Esophagus (tissue), 2 donors: Measurements from ENCODE around the gene TMTC2. TPM values are rescaled to one million over a fixed set of nuclear protein-coding genes. Genes with fewer than 3 reads are reported as not detected.

Experiments used
- H3K27ac ChIP-seq, 2 donors: one replicate each; pipeline ENCODE4 v1.5.1; 2013; ENCODE audit warnings: low read depth in 2 of 2, mild to moderate bottlenecking in 2 of 2, inconsistent platforms in 1 of 2, low read length in 1 of 2, moderate library complexity in 1 of 2
- H3K27me3 ChIP-seq, 2 donors: one replicate each; pipeline ENCODE4 v1.6.1; 2013; ENCODE audit warnings: low read length in 2 of 2, control low read depth in 1 of 2, mild to moderate bottlenecking in 1 of 2; ENCODE audit not compliant: insufficient read depth in 2 of 2, control insufficient read depth in 1 of 2
- H3K36me3 ChIP-seq, 2 donors: one replicate each; pipeline ENCODE4 v1.6.1; 2013; ENCODE audit warnings: low read length in 1 of 2; ENCODE audit not compliant: control insufficient read depth in 2 of 2, insufficient read depth in 2 of 2
- H3K4me1 ChIP-seq, 2 donors: one replicate each; pipeline ENCODE4 v1.6.1; 2013; ENCODE audit warnings: low read length in 1 of 2; ENCODE audit not compliant: control insufficient read depth in 2 of 2, insufficient read depth in 2 of 2
- H3K4me3 ChIP-seq, 2 donors: one replicate each; pipeline ENCODE4 v1.5.1; 2013; ENCODE audit warnings: low read length in 2 of 2, mild to moderate bottlenecking in 2 of 2, low read depth in 1 of 2, moderate library complexity in 1 of 2
- H3K9me3 ChIP-seq, 2 donors: one replicate each; pipeline ENCODE4 v1.6.1; 2013; ENCODE audit warnings: mild to moderate bottlenecking in 2 of 2, low read depth in 1 of 2, low read length in 1 of 2, moderate library complexity in 1 of 2; ENCODE audit not compliant: control insufficient read depth in 2 of 2, insufficient read depth in 1 of 2
- WGBS, 2 donors: extraction: QIAGEN DNeasy Blood & Tissue Kit; methylation state at CpG; one replicate each; pipeline ENCODE4 v1.1.7; 2013; 5-methylcytosine and 5-hydroxymethylcytosine counted together
- polyA plus RNA-seq, 2 donors: library from polyadenylated mRNA; stranded (reverse); fragments of 200-250 nt; gene quantifications; one replicate each; pipeline ENCODE4 v1.2.3, GENCODE V29; 2013
- donor health status: healthy with polysubstance abuse.
- donor health status: Bipolar disorder and iron deficiency.

TMTC2 gene
- polyA plus RNA-seq, 2 donors, result 7.4 to 10.5 TPM

- Histone ChIP-seq H3K4me3 (no peak overlapping the region), H3K36me3 (no peaks in the 10 kb centered on the region), H3K9me3 (no peaks in the 10 kb centered on the region), H3K27ac (no peak overlapping the region), H3K27me3 (no peaks in the 10 kb centered on the region), H3K4me1 (no peaks in the 10 kb centered on the region)
- 94 to 95% methylated on average over 6 of the region's 6 CpGs for WGBS, 2 donors
Observed at GRCh38 chr12:83074358-83074894, 387.7 kb downstream of the TMTC2 start.

DNA sequence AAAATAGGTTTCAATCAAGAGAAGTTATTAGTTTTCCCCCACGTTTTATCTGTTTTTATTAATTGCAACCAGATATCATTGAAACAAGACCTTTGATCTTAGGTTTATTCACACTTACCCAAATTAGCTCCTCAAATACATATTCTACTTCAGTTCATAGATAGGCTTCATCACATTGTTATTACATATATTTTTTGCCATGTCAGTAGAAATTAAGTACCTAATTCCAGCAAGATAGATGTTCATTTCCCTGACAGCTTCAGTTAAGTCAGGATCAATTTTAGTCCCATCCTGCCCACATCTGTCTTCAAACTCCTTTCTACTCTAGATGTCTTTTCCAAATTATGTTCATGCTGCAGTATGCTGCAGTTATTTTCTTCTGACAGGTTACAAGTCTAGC is 388.8 kb downstream of the TMTC2 start:
- Histone ChIP-seq H3K27me3 (no peaks in the 10 kb centered on the region), H3K4me1 (no peaks in the 10 kb centered on the region)
- WGBS, 2 donors, result 69 to 84% methylated on average over 1 of the region's 1 CpG

GRCh38 chr12:83077041-83077440 is 390.3 kb downstream of the TMTC2 start:
- no peak overlapping the region for H3K27ac ChIP-seq
- no peaks in the 10 kb centered on the region for H3K4me1 ChIP-seq
- no peak overlapping the region for H3K4me3 ChIP-seq
- no peaks in the 10 kb centered on the region for H3K36me3 ChIP-seq
- 87 to 88% methylated on average over 6 of the region's 6 CpGs for WGBS, 2 donors
- no peaks in the 10 kb centered on the region for H3K27me3 ChIP-seq
- no peaks in the 10 kb centered on the region for H3K9me3 ChIP-seq

More for the DNA sequence above, 388.8 kb downstream of the TMTC2 start:
- H3K4me3 ChIP-seq, result no peak overlapping the region
- no peak overlapping the region for H3K27ac ChIP-seq
- no peaks in the 10 kb centered on the region for H3K9me3 ChIP-seq
- H3K36me3 ChIP-seq, result no peaks in the 10 kb centered on the region

DNA sequence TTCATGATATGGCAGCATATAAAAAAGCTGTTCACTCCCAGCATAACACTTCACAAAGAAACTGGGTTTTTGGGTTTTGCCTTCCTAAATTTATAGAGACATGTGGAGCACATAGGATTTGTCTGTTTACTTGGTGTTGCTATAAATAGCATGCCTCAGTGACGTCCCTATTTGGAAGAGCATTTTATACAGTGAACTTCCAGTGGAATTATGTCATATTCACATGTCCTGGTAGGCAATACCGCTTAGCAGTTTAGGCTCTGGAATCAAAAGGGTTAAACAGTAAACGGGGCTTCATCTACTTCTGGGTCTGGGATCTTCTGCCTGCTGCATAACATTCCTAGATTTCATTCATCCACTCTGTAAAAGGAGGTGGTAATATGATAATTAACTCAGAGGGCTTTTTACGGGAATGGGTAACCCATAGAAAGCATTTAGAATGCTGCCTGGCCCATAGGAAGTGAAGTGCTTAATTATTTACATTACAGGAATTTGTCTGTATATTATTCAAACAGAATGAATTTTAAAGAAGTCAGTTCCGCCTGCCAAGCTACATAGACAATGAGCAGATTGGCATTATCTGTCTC is 396.1 kb downstream of the TMTC2 start:
- Histone ChIP-seq H3K4me3 (no peak overlapping the region), H3K36me3 (no peaks in the 10 kb centered on the region), H3K27me3 (no peaks in the 10 kb centered on the region), H3K9me3 (no peaks in the 10 kb centered on the region), H3K4me1 (no peaks in the 10 kb centered on the region), H3K27ac (no peak overlapping the region)
- 49 to 57% methylated on average over 5 of the region's 5 CpGs for WGBS, 2 donors

DNA sequence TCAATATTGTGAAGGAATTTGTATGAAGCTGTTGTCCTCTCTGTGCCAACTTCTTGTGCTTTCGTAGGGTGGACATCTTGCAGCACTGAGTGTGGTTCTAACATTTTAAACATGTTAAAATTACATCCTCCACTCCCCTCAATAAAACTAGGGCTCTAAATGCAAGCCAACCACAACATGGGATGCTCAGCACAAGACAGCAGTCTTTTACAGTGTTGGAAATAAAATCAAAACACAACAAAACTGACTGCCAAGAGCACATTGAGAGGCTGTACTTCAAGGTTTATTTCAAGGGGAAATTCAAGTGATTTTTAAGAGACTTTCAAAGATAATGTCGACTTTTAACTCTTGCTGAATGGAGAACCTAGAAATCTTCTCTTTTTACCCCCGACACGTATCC is 396.9 kb downstream of the TMTC2 start:
- Histone ChIP-seq H3K27me3 (no peaks in the 10 kb centered on the region), H3K4me3 (no peak overlapping the region), H3K4me1 (no peaks in the 10 kb centered on the region), H3K36me3 (no peaks in the 10 kb centered on the region), H3K27ac (no peak overlapping the region), H3K9me3 (no peaks in the 10 kb centered on the region)
- 71 to 86% methylated on average over 4 of the region's 4 CpGs for WGBS, 2 donors

- Histone ChIP-seq H3K9me3 (no peaks in the 10 kb centered on the region), H3K4me3 (no peak overlapping the region), H3K27me3 (no peaks in the 10 kb centered on the region), H3K36me3 (no peaks in the 10 kb centered on the region), H3K4me1 (no peaks in the 10 kb centered on the region), H3K27ac (no peak overlapping the region)
- WGBS, 2 donors, result 78 to 80% methylated on average over 3 of the region's 3 CpGs
Observed at GRCh38 chr12:83084516-83085234, 398.0 kb downstream of the TMTC2 start.

- Histone ChIP-seq H3K9me3 (no peaks in the 10 kb centered on the region), H3K4me1 (no peaks in the 10 kb centered on the region), H3K27me3 (no peaks in the 10 kb centered on the region)
Observed at GRCh38 chr12:83086023-83086422, 399.3 kb downstream of the TMTC2 start.

GRCh38 chr12:83089575-83089974 is 402.9 kb downstream of the TMTC2 start:
- Histone ChIP-seq H3K4me3 (no peak overlapping the region), H3K36me3 (no peaks in the 10 kb centered on the region)
- whole genome bisulfite sequencing, 2 donors, result 96 to 100% methylated on average over 2 of the region's 2 CpGs

More at GRCh38 chr12:83086023-83086422, 399.3 kb downstream of the TMTC2 start:
- 97 to 98% methylated on average over 10 of the region's 10 CpGs for WGBS, 2 donors
- H3K4me3 ChIP-seq, result no peak overlapping the region
- H3K36me3 ChIP-seq, result no peaks in the 10 kb centered on the region
- no peak overlapping the region for H3K27ac ChIP-seq

GRCh38 chr12:83092129-83092528 is 405.4 kb downstream of the TMTC2 start:
- no peak overlapping the region for H3K4me3 ChIP-seq
- 83 to 86% methylated on average over 1 of the region's 1 CpG for WGBS, 2 donors
- H3K4me1 ChIP-seq, result no peaks in the 10 kb centered on the region
- no peaks in the 10 kb centered on the region for H3K27me3 ChIP-seq
- no peak overlapping the region for H3K27ac ChIP-seq
- no peaks in the 10 kb centered on the region for H3K36me3 ChIP-seq
- no peaks in the 10 kb centered on the region for H3K9me3 ChIP-seq

More at GRCh38 chr12:83089575-83089974, 402.9 kb downstream of the TMTC2 start:
- Histone ChIP-seq H3K4me1 (no peaks in the 10 kb centered on the region), H3K9me3 (no peaks in the 10 kb centered on the region), H3K27me3 (no peaks in the 10 kb centered on the region), H3K27ac (no peak overlapping the region)

GRCh38 chr12:83092606-83093005 is 405.9 kb downstream of the TMTC2 start:
- Histone ChIP-seq H3K27me3 (no peaks in the 10 kb centered on the region), H3K4me1 (no peaks in the 10 kb centered on the region), H3K4me3 (no peak overlapping the region), H3K27ac (no peak overlapping the region), H3K36me3 (no peaks in the 10 kb centered on the region), H3K9me3 (no peaks in the 10 kb centered on the region)
- WGBS, 2 donors, result 81 to 85% methylated on average over 5 of the region's 5 CpGs
